Left lung (tissue), 10 donors: ENCODE results near the gene CALR3. TPM values are rescaled to one million over a fixed set of nuclear protein-coding genes. Genes with fewer than 3 reads are reported as not detected.
"Not testable (repeated sequence)": the region's sequence is repeated elsewhere in the genome, so short reads cannot be mapped to it uniquely, and the experiment has no call there.

Experiments used
- ATAC-seq: fragments of 200-7000 bp; cut with Tn5 transposase; one replicate; pipeline ENCODE4 v1.9.1; 2020; ENCODE audit warnings: moderate library complexity
- DNase-seq, 4 donors: peaks; one replicate each; pipeline ENCODE4 v3.0.0-alpha.2; 2013 to 2020
- H3K27ac ChIP-seq, 2 donors: fragments of 200-600 bp; sonication (generic) in 1 of 2; one replicate each; pipeline versions ENCODE4 v1.5.0 to v1.8.0; 2020 to 2021
- H3K27me3 ChIP-seq, 2 donors: fragments of 200-600 bp; sonication (generic) in 1 of 2; one replicate each; pipeline versions ENCODE4 v1.5.0 to v1.8.0; 2020 to 2021
- H3K36me3 ChIP-seq, 2 donors: fragments of 200-600 bp; sonication (generic) in 1 of 2; one replicate each; pipeline versions ENCODE4 v1.5.0 to v1.8.0; 2020 to 2021
- H3K4me1 ChIP-seq, 2 donors: fragments of 200-600 bp; one replicate each; pipeline ENCODE4 v1.8.0; 2021
- H3K4me3 ChIP-seq, 2 donors: fragments of 200-600 bp; sonication (generic) in 1 of 2; one replicate each; pipeline versions ENCODE4 v1.5.0 to v1.8.0; 2020 to 2021; ENCODE audit warnings: mild to moderate bottlenecking in 1 of 2
- H3K9me3 ChIP-seq, 2 donors: fragments of 200-600 bp; sonication (generic) in 1 of 2; one replicate each; pipeline versions ENCODE4 v1.5.0 to v1.8.0; 2020 to 2021
- intact Hi-C, 2 donors: fragments of 100-400 bp; cut with DNase I; formaldehyde crosslinking; loops; one replicate each; pipeline versions ENCODE4 v1.11.2 to v1.14.2; 2022
- polyA plus RNA-seq, 6 donors: library from polyadenylated mRNA; unstranded; fragments of 120-200 nt; gene quantifications; one replicate each; pipeline ENCODE4 v1.2.1, GENCODE V29; 2013; ENCODE audit not compliant: insufficient read length in 6 of 6
- total RNA-seq, 2 donors: library from RNA; stranded (reverse); fragmentation: NEBNext Ultra II Directional; extraction: Animal tissue kit (Norgen Biotek cat#: 25700); gene quantifications; one replicate each; pipeline ENCODE4 v1.2.1, GENCODE V29; 2021
- TF ChIP-seq, protein P1 (sequence below), 2 donors: fragments of 200-600 bp; sonication (generic) in 1 of 2; IDR thresholded peaks; one replicate each; pipeline versions ENCODE4 v1.5.0 to v1.8.0; 2021; ENCODE audit warnings: antibody characterized with exemption in 2 of 2
- donor health status: DM: no; HTN: yes; CAD: no.
- donor health status: DM: no; HTN: no; CAD: no.

Gene CALR3
- total and polyA plus RNA-seq, 8 donors = 0.26 TPM; not detected in 7

DNA sequence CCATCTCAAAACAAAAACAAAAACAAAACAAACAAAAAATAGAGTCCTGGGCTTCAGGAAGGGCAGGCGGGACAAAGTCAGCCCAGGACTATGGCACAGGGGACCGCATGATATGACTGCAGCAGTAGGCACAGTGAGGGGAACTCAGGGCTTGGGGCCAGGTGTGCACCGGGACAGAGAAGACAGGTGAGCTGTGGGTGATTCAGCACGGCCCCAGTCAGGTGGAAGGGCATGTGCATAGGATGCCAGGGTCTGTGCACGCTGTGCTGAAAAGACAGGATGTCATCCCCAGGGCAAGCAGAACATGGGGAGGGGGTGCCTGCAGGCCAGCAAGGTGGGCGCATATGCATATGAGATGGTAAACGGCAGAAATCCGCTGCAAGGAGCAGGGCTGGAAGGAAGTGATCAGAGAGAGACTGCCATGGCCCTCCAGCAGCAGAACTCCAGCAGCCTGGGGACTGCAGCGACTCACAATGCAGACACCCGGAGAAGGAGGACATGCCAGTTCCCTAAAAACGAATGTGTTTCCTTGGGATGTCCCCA is 39.2 kb downstream of the CALR3 start:
- Histone ChIP-seq H3K27me3 (no peaks in the 10 kb centered on the region), H3K4me1 (peaks cover 14 to 39% of the 10 kb centered on the region in 2 donors), H3K4me3 (no peak overlapping the region), H3K27ac (peak overlapping the region in 1 of 2 donors; percentile 9), H3K36me3 (no peaks in the 10 kb centered on the region), H3K9me3 (no peaks in the 10 kb centered on the region)
- TF ChIP-seq, protein P1, sequence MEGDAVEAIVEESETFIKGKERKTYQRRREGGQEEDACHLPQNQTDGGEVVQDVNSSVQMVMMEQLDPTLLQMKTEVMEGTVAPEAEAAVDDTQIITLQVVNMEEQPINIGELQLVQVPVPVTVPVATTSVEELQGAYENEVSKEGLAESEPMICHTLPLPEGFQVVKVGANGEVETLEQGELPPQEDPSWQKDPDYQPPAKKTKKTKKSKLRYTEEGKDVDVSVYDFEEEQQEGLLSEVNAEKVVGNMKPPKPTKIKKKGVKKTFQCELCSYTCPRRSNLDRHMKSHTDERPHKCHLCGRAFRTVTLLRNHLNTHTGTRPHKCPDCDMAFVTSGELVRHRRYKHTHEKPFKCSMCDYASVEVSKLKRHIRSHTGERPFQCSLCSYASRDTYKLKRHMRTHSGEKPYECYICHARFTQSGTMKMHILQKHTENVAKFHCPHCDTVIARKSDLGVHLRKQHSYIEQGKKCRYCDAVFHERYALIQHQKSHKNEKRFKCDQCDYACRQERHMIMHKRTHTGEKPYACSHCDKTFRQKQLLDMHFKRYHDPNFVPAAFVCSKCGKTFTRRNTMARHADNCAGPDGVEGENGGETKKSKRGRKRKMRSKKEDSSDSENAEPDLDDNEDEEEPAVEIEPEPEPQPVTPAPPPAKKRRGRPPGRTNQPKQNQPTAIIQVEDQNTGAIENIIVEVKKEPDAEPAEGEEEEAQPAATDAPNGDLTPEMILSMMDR (IDR thresholded peaks at IDR 0.05) = no peak
- peak in 1 of 4 donors; percentile 46 for DNase-seq
- intact Hi-C loops = no loop called here
- no peak for ATAC-seq

DNA sequence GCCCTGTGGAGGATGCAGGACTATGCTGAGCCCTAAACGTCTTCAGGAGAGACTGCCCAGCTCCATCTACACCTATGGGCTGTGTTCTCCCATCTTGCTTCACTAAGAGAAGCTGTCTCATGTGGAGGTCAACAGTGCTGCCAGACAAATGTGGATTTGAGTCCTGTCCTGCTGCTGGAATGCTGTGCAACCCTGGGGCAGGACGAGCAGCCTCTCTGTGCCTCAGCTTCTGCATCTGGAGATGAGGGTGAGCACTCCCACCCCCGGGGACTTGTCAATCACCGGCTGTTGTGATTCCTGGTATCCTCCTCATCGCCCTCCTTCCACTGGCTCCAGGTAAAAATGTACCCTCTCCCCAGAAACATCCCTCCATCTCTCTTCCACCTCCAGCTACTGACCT is 40.5 kb downstream of the CALR3 start:
- Histone ChIP-seq H3K27ac (no peak overlapping the region), H3K36me3 (no peaks in the 10 kb centered on the region), H3K4me3 (no peak overlapping the region), H3K9me3 (no peaks in the 10 kb centered on the region), H3K4me1 (peaks cover 14 to 40% of the 10 kb centered on the region in 2 donors), H3K27me3 (no peaks in the 10 kb centered on the region)
- TF ChIP-seq, protein P1 (IDR thresholded peaks at IDR 0.05) = no peak
- ATAC-seq = no peak
- intact Hi-C loops = no loop called here
- peak in 1 of 4 donors; percentile 33 for DNase-seq

DNA sequence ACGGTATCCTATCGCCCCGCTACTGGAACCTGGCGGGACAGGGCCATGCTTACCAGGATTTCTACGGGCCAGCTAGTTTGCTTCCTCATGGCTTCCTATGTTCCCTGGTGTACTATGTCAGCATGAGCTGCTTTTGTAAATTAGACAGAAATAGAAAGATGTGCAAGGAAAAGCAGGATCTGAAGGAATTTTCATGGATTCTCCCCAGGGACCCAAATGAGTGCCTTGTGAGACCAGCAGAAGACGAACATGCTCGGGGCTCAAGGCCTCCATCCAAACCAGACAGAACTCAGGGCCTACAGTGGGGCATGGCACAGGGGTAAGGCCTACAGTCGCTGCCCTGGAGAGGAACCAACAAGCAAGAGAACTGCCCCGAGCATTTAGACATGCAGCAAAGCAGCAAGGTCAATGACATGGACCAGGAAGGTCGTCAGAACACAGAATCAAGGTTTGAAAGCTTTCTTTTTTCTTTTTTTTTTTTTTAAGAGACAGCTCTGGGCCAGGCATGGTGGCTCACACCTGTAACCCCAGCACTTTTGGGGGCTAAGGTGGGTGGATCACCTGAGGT is 41.5 kb downstream of the CALR3 start:
- intact Hi-C loops = no loop called here
- ATAC-seq = no peak
- no peaks in the 10 kb centered on the region for H3K9me3 ChIP-seq
- H3K4me1 ChIP-seq = peaks cover 14 to 50% of the 10 kb centered on the region in 2 donors
- no peak overlapping the region for H3K4me3 ChIP-seq
- TF ChIP-seq, protein P1 (IDR thresholded peaks at IDR 0.05) = no peak
- H3K27ac ChIP-seq = no peak overlapping the region
- H3K27me3 ChIP-seq = no peaks in the 10 kb centered on the region
- peak in 1 of 4 donors; percentile 15 for DNase-seq
- H3K36me3 ChIP-seq = no peaks in the 10 kb centered on the region

DNA sequence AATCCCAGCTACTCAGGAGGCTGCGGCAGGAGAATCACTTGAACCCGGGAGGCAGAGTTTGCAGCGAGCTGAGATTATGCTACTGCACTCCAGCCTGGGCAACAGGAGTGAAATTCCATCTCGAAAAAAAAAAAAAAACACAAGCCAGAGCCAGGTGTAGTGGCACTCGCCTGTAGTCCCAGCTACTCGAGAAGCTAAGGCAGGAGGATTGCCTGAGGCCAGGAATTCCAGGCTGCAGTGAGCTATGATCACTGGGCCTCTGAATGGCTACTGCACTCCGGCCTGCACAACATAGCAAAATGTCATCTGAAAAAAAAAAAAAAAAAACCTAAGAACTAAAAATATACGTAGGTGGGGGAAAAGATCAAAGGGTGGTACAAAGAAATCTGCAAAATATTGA is 43.6 kb downstream of the CALR3 start:
- H3K27ac ChIP-seq = no peak overlapping the region
- TF ChIP-seq, protein P1 (IDR thresholded peaks at IDR 0.05) = no peak
- peaks cover 6 to 51% of the 10 kb centered on the region in 2 donors for H3K4me1 ChIP-seq
- no peaks in the 10 kb centered on the region for H3K9me3 ChIP-seq
- DNase-seq (peak in 1 of 4 donors; percentile 8), ATAC-seq (peak; percentile 12)
- H3K27me3 ChIP-seq = no peaks in the 10 kb centered on the region
- intact Hi-C loops = no loop called here
- H3K4me3 ChIP-seq = no peak overlapping the region
- H3K36me3 ChIP-seq = no peaks in the 10 kb centered on the region

DNA sequence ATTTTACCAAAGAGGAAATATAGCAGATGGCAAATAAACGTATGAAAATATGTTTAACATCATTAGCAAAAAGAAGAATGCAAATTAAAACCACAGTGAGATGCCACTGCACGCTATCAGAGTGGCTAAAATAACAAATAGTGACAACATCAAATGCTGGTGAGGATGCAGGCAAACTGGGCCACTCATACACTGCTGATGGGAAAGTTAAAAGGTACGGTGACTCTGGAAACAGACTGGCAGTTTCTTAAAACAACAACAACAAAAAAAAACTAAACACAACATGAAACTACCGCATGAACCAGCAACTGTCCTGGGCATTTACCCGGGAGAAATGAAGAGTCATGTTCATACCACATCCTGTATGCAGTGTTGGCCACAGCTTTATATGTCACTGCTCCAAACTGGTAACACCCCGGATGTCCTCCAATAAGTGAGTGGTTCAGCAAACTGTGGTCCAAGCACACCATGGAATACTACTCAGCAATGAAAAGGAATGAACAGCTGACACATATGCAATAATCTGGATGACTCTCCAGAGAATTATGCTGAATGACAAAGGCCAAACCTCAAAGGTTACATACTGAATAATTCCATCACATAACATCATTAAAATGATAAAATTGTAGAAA is 46.5 kb downstream of the CALR3 start:
- Histone ChIP-seq H3K36me3 (no peaks in the 10 kb centered on the region), H3K4me1 (peaks cover 16 to 67% of the 10 kb centered on the region in 2 donors), H3K27ac (peak overlapping the region in 1 of 2 donors; percentile 82), H3K9me3 (no peaks in the 10 kb centered on the region), H3K27me3 (no peaks in the 10 kb centered on the region), H3K4me3 (no peak overlapping the region)
- no peak for DNase-seq
- ATAC-seq = no peak
- TF ChIP-seq, protein P1 (IDR thresholded peaks at IDR 0.05) = no peak
- intact Hi-C loops = no loop called here

DNA sequence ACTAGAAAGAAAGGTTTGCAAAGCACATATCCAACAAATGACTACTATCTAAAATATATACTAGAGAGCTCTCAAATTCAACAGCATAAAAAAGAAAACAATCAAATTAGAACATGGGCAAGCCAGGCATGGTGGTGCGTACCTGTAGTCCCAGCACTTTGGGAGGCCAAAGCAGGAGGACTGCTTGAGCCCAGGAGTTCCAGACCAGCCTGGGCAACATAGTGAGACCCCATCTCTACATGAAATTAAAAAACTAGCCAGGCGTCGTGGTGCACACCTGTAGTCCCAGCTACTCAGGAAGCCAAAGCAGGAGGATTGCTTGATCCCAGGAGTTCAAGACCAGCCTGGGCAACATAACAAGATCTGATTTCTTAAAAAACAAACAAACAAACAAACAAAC is 47.1 kb downstream of the CALR3 start:
- H3K9me3 ChIP-seq, H3K27me3 ChIP-seq, H3K4me3 ChIP-seq, H3K36me3 ChIP-seq, intact Hi-C loops, ATAC-seq: not testable (repeated sequence)
- peak in 1 of 4 donors; percentile 14 for DNase-seq
- H3K4me1 ChIP-seq = peaks cover 16 to 72% of the 10 kb centered on the region in 2 donors
- peak overlapping the region in 1 of 2 donors; percentile 82 for H3K27ac ChIP-seq
